UCSD-AML1 (cell line): Measurements from ENCODE around the gene DTD1.

ENCODE experiments used
- DNase-seq: peaks from one replicate; lab custom pipeline; 2025; ENCODE audit not compliant: unreplicated experiment; lab: John Stamatoyannopoulos, UW

DTD1 gene

GRCh38 chr20:18788021-18788420 lies 200.2 kb downstream of the DTD1 start:
- DNase-seq, result no peak

- no peak for DNase-seq
Measured at GRCh38 chr20:18790787-18791186, 202.9 kb downstream of the DTD1 start.

GRCh38 chr20:18793625-18794427 lies 206.0 kb downstream of the DTD1 start:
- peak; percentile 87 for DNase-seq

- no peak for DNase-seq
Measured at GRCh38 chr20:18794428-18794787, 206.6 kb downstream of the DTD1 start.

- no peak for DNase-seq
Measured at GRCh38 chr20:18795366-18795765, 207.5 kb downstream of the DTD1 start.

- DNase-seq, result no peak
Measured at GRCh38 chr20:18796282-18796833, 208.5 kb downstream of the DTD1 start.

GRCh38 chr20:18801516-18801915 lies 213.7 kb downstream of the DTD1 start:
- DNase-seq, result no peak

- no peak for DNase-seq
Measured at GRCh38 chr20:18802012-18802634, 214.3 kb downstream of the DTD1 start.

GRCh38 chr20:18805881-18806280 lies 218.0 kb downstream of the DTD1 start:
- no peak for DNase-seq

GRCh38 chr20:18808712-18809111 lies 220.9 kb downstream of the DTD1 start:
- DNase-seq, result no peak

GRCh38 chr20:18811186-18811585 lies 223.3 kb downstream of the DTD1 start:
- no peak for DNase-seq

- no peak for DNase-seq
Measured at GRCh38 chr20:18811904-18812303, 224.1 kb downstream of the DTD1 start.

- DNase-seq, result no peak
Measured at GRCh38 chr20:18813483-18813882, 225.6 kb downstream of the DTD1 start, which contains the start of gene SCP2D1. TSS of gene SCP2D1 (plus strand) at chr20:18813783. CDS start at chr20:18813816, 33 bp downstream.

- no peak for DNase-seq
Measured at GRCh38 chr20:18815194-18815942, 227.5 kb downstream of the DTD1 start.
